HG03342 (cell line): Measurements from ENCODE around the gene IMMP1L.

ENCODE experiments used
- ATAC-seq: cut with Tn5 transposase; IDR thresholded peaks from one replicate; pipeline ENCODE4 v1.9.1; 2021; ENCODE audit warnings: mild to moderate bottlenecking, moderate library complexity; ENCODE audit not compliant: unreplicated experiment

Gene IMMP1L

GRCh38 chr11:31404614-31405013 is 104.8 kb downstream of the IMMP1L start:
- ATAC-seq: no peak

DNA sequence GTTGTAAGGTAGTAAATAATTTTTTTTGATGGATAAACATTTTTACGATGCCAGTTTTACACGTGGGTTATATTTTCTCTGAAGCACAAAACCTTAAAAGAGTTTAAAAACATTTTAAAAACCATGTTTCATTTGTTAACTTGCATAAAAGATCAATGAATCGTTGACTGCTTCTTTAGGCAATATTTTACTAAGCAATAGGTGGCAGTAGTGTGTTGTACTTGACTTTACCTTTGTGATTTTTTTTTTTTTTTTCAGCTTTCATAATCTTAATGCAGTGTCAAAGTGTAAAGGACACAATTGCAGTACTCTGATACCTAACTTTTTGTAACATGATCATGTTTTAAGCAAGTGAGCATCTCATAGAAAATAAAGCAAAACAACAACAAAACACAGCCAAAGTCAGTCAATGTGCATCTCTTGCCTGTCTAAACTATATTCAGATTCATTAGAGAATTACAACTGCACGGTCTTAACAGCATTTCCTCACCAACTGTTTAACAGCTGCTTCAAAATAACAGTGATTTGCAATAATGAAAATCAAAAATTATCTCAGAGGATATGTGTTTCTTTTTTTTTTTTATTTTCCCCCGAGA is 112.1 kb downstream of the IMMP1L start:
- ATAC-seq: no peak

- ATAC-seq: no peak
Measured at GRCh38 chr11:31387379-31387778, 122.0 kb downstream of the IMMP1L start.

DNA sequence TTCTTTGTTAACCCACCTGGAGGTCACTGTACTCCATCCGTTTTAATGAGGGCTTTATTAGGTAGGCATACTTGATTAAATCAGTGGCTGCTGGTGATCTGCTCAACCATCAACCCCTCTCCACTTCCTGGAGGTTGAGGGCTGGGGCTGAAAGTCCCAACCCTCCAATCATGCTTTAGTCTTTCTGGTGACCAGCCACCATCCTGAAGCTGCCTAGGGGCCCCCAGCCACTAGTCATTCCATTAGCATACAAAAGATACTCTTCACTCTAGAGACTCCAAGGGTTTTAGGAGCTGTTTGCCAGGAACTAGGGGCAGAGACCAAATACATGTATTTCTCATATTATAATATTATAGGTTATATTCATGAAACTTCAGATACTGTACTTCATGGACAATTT is 126.3 kb downstream of the IMMP1L start:
- no peak for ATAC-seq
